NCI-H146 treated with DMSO at 0.1 percent for 48 hours (cell line): ENCODE measurements around the gene CDH13.
A peak's percentile ranks its signal among the peaks of the same experiment; 100 is the strongest.

Source experiments
- DNase-seq: peaks from one replicate; lab custom pipeline; 2025; ENCODE audit not compliant: unreplicated experiment; lab: John Stamatoyannopoulos, UW

Gene CDH13

DNA sequence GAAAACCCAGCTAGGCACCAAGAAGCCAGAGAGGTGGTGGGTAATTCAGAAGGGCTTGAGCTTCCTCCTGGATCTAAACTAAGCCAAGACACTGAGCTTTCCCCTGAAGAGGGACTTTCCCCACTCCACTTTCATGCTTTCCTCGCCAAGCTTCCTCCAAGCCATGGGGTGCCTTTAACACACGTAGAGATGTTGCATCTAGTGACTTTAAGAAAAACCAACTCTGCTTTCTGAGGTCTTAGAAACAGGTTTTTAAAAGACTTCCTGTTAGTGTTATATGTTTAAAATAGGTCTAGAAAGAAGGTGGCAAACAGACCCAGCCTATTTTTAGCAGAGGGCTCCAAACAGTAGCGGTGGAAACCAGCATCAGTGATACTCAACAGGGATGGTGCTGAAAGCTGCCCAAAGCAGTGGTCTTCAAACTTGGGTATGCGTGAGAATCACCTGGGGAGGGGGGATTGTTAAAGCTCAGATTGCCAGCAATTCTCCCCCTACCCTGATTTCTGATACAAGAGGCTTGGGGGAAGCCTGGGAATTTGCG lies 585.6 kb downstream of the CDH13 start:
- DNase-seq = no peak

DNA sequence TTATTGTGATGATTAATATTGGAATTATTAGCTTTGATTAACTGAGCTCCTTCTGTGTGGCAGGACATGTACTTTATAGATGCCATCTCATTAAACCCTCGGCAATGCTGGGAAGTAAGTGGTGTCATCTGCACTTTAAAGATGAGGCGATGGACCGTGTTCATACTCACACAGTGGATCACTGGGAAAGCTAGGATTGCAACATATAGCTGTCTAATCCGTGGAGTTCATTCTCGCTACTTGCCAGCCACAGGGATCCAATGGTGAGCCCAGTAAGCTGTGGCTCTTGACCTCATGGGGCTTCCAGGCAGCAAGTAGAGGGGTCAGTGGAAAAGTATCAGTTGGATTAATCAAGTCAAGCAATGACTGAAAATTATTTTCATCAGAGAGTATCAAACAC lies 587.9 kb downstream of the CDH13 start:
- no peak for DNase-seq

DNA sequence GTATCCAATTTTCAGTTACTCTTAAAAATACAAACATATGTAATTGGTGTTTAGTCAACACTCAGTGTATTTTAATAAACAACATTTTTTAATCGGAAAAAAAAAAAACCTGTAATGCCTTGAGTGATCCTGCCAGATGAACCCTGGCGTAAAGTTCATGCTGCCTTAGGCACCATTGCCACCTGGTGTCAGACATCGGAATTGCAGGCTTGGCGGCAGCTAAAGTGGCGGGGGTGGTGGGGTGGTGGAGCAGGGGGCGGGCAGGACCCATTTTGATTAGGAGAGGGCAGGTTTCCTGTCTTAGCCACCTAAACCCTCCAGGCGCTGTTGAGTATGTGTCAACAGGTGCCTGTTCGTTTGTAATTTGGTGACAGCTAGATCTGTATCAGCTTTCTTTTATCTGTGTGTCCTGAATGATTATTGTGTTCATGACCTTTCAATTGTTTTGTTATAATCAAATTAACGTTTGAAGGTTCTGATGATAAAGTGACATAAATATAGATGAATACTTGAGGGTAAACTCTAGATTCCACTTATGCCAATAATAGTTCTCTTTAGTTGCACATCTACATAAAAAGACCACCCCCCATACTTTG lies 588.7 kb downstream of the CDH13 start:
- no peak for DNase-seq

DNA sequence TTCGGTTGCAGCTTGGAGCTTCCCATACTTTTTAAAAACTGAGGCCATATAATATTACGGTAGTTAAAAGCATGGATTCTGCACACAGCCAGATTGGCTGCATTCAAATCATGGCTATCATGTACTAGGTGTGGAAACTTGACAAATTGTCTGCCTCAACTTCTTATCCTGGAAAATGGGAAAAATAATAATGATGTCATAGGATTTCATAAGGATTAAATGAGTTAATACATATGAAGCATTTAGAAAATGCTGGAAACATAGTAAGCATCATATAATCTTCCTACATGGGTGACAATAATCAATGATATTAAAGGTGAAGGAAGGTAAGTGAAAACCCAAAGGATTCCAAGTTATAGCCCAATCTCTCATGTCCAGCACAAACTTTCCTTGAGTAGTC lies 592.5 kb downstream of the CDH13 start:
- no peak for DNase-seq

- DNase-seq = no peak
These were observed 593.3 kb downstream of the CDH13 start for GRCh38 chr16:83220066-83220465.

GRCh38 chr16:83224642-83225041 lies 597.9 kb downstream of the CDH13 start:
- no peak for DNase-seq

- DNase-seq = no peak
These were observed 600.6 kb downstream of the CDH13 start for GRCh38 chr16:83227336-83227735.

DNA sequence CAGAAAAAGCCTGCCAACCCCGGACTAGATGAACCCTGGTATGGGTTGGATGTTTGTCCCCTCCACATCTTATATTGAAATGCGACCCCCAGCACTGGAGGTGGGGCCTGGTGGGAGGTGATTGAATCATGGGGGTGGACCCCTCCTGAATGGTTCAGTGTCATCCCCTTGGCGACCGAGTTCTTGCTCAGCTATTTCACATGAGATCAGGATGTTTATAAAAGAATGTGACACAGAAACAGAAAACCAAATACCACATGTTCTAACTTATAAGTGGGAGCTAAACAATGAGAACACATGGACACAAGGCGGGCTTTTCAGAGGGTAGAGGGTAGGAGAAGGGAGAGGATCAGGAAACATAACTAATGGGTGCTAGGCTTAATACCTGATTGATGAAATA lies 605.0 kb downstream of the CDH13 start:
- DNase-seq = no peak

DNA sequence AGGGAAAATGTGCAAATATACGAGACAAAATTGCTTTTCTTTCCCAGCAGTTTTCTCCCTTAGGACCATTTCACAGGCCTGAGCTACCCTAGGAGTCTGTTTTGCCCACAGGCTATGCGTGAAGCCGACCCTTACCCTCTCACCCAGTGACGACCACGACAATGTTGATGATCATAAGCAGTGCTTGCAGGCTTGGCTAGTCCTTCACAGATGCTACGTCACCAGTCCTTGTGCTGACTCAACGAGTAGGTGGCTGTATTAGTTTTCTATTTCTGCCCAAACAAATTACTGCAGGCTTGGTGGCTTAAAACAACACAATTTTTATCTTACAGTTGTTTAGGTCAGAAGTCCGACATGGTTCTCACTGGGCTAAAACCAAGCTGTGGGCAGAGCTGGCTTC lies 606.4 kb downstream of the CDH13 start:
- DNase-seq = no peak

DNA sequence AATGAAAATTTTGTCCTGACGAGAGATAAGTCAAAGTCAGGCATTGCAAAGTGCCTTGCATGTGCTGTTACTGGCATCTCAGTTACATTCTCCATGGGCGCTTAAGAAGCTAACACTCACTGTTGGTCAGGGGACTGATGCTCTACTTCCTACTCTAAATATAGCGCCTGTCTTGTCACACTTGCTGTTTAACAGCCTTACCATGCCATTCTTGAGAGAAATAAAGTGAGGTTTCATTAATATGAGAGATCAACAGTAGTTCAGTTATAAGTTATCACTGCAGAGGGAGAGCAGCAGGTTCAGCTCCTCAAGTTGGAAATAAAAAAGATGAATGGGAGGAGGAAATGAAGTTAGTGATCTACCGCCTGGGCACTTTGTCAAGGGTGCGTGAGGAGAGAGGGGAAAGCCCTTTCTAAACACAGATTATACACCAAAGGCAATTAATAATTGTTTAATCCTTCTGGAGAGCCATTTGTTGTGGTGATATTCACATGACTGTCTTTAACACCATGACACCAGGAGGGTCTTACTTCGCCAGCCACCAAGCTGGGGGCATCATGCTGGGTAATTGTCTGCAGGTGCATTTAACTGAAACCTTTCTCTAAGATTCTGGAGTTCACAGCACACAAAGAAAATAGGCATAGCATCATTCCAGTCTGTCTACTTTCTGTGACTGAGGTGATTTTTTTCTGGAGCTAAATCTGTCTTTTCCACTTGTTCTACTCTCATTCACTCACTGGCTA lies 612.4 kb downstream of the CDH13 start:
- peak; percentile 84 for DNase-seq

DNA sequence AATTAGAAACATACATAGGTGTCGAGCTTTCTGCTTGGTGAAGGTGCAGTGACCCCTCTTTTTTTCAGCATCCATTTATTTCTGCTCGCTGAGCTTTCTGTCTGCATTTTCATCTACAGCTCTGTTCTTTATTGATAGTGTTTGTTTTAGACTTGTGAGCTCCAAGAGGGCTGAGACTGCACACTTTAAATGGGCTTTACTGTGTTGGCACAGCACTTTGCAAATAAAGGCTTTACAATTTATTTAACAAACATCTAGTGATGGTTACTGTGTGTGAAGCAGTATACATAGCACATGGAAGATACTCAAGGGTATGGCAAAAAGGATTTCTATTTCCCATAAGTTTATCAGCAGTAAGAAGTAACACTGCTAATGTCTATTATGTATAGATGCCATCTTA lies 617.3 kb downstream of the CDH13 start:
- DNase-seq = no peak

DNA sequence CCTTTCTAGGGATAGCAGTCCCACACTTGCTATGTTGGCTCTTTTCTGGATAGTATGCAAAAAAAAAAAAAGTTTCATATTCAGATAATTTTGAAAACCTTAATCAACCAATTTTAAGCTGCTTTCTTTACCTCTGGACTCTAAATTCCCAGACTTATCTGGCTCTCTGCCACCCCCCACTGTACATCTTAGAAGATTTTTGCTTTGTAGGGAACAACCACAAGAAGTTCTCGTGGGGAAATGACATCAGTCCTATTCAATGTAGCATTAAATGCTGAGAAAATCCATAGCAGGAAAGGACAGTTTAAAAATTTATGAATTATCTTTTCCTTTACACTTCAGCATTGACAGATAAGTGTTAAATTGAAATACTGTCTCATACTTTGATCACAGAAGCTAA lies 618.3 kb downstream of the CDH13 start:
- no peak for DNase-seq

DNA sequence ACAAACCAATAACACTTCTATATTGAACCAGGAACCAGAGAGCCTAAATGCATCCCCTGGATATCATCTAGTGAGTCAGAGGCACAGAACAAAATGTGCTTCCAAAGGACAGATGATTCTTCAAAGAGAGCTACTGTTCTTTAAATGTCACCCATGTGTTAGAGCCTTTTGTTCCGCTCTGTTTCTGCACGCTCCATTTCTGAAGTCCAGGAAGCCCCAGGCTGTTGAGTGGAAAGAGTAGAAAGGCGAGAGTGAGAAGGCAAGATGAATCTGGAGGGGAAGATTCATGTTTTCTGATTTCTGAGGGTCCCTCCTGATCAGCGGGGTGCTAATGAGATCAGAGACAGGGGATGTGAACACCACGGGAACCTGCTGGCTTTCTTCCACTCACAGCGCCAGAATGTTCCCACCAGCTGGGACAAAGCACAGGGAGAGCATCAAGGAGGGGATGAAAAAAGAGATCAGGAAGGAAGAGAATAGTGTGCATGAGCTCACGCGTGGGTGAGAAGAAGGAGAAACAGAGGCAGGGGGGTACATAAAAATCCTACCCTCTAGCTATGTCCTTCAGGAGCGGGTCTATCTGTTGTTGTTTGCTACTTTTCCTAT lies 621.1 kb downstream of the CDH13 start:
- no peak for DNase-seq

- no peak for DNase-seq
These were observed 622.1 kb downstream of the CDH13 start for GRCh38 chr16:83248735-83249463.

DNA sequence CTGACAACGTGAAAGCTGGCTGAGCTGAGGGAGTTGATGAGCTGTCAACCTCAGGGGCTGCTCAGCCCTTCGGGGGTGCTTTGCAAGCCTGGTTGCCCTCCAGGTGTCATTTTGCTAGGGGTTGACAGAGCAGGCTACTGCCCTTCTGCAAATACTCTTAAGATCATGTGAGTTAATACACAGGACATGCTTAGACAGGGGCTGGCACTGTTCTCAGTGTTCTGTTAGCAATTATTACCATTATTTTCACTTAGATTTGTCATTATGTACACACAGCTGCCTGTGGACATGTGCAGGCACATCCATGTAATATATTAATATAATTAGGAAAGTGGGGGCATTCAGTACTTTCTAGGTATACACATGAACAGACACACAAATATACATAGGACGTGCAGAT lies 626.8 kb downstream of the CDH13 start:
- DNase-seq = peak; percentile 84

GRCh38 chr16:83258366-83258928 lies 631.7 kb downstream of the CDH13 start:
- no peak for DNase-seq

- no peak for DNase-seq
These were observed 640.2 kb downstream of the CDH13 start for GRCh38 chr16:83266848-83267553.

GRCh38 chr16:83268169-83268568 lies 641.4 kb downstream of the CDH13 start:
- DNase-seq = no peak

DNA sequence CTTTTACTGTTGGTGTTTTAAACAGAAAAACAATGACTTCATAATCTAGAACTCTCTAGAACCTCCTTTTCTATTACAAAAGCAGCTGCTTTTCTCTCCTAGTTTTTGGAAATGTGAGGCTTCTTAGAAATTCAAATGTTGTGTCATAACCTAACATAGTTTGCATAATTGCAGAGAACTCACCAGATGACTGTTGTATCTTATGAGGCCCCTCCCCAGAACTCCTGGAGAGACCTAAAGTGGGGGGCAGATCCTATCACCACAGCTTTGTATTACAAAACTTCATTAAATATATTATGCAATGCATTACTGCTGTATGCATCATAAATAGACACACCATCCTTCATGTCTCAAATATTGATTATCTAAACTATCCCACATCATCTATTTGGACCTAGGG lies 642.3 kb downstream of the CDH13 start:
- DNase-seq = no peak

- no peak for DNase-seq
These were observed 642.8 kb downstream of the CDH13 start for GRCh38 chr16:83269541-83269940.

- no peak for DNase-seq
These were observed 643.3 kb downstream of the CDH13 start for GRCh38 chr16:83270061-83270460.
